ENCODE data around the gene SDK2.

Gene SDK2

DNA sequence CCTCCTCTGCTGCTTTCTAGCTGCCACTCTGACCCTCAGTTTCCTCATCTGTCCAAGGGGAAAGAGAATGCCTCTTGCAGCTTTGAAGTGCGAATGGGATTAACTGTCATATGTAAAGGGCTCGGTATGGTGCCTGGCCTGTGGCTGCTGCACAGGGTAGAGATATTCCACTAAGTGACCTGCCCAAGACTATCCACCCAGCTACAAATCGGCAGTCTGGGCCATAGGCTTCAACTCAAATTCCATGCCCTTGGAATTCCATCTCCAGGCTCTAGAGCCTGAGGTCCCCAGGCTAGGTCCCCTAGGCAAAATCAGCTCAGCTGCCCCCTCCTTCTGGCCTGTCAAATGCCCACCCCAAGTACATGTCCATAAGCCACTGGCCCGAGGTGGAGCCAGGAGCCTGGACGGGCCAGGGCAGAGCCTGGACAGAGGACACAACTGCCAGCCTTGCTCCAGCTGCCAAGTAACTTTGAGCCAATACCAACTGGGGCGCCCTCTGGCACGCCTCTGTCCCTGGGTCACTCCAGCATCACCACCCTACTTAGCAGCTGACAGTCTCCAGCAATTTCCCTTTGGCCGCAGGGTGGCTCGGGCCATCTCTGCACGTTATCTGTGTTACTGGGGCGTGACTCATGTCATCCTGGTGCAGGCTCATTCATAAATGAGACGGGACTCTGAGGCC is 57.2 kb downstream of the SDK2 start:
- no peak for DNase-seq (ENCODE audit: low spot score)

- DNase-seq (ENCODE audit: low spot score): no peak
Observed at GRCh38 chr17:73586275-73586832, 57.9 kb downstream of the SDK2 start.

DNA sequence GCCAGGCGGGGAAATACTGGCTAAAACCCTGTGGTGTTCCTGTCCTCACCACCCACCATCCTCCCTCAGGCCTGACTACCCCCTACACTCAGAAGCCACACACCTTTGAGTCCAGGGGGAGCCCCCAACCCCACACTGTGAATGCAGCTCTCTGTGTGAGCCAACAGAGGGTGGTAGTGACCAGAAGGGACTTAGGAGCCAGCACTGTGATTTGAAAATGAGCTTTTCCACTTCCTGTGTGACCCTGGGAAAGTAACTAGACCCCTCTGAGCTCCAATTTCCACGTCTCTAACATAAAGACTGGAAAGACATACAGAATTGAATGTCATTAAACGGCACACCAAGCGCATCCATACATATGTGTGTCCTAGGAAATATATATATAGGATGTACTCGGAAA is 58.7 kb downstream of the SDK2 start:
- DNase-seq (ENCODE audit: low spot score): no peak

DNA sequence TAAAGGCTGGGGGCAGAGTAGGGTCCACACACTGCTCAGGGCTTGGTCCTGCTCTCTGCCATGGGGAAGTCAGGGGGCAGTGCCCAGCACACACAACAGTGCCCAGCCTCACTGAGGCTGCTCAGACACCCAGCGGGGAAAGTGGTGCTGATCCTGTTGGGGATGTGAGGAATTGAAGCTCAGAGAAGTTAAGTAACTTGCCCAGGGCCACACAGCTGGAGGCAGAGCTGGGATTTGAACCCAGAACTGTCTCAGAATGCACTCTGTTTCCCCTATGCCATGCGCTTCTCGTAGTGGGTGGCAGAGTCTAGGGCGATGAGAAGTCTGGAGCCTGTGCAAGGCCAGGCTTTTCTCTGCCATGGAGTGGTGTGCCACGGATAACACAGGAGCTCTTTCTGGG is 59.3 kb downstream of the SDK2 start:
- no peak for DNase-seq (ENCODE audit: low spot score)

- DNase-seq (ENCODE audit: low spot score): no peak
Observed at GRCh38 chr17:73584049-73584448, 60.2 kb downstream of the SDK2 start.

GRCh38 chr17:73582821-73583220 is 61.4 kb downstream of the SDK2 start:
- DNase-seq (ENCODE audit: low spot score): no peak

GRCh38 chr17:73582359-73582758 is 61.9 kb downstream of the SDK2 start:
- DNase-seq (ENCODE audit: low spot score): no peak

- DNase-seq (ENCODE audit: low spot score): no peak
Observed at GRCh38 chr17:73581379-73581778, 62.9 kb downstream of the SDK2 start.

- no peak for DNase-seq (ENCODE audit: low spot score)
Observed at GRCh38 chr17:73580073-73580710, 64.1 kb downstream of the SDK2 start.

DNA sequence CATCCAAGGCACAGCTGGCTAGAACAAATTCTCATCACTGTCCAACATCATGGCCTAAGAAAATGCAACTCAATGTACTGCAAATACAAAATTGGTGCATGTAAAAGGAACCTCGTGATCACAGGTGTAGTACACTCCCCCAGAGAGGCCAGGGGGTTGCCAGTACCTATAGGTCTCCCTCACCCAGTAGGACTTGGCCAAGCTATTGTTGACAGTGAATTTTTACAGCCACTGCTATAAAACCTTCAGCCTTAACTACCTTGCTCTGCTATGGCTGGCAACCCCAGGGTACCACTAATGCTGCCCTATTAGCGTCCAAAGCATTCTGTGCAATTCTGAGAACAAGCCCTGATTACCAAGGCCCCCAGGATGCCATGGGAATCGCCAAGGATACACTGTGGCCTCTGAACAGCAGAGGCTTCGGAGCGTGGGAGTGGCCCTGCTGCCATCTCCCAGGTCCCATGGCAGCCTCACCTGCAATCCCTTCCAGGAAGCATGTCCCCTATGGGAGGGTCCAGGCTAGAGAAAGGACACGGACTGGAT is 67.6 kb downstream of the SDK2 start:
- no peak for DNase-seq (ENCODE audit: low spot score)

DNA sequence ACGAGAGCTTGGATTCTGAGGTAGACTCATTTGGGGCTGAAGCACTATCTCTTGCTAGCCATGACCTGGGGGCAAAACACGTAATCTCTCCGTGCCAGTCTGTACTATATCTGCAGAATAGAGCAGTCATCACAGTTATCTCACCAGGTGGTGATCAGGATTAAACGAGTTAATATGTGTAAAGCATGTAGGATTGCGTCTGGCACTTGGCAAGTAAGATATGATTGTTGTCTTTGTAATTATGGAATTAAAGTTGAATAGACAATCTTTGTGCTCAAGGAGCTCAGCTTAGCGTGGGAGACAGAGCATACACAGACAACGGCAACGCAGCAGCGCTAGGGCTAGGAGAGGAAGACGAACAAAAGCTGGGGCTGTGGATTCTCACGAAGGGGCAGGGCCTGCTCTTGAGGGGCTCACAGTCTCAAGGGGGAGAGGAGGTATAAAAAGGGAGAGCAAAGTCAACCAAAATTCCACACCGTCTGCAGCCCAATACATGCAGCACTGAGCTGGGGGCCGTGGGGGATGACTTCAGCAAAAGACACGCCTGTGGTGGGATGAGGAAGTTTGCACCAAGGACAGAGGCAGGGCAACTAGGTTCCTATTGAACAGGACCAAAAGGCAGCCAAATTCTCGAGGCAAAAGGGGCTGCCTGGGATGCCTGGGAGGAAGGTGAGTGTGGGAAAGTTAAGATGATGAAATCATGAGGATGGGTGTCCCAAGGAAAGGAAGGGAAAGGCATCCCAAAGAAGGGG is 68.6 kb downstream of the SDK2 start:
- DNase-seq (ENCODE audit: low spot score): no peak

DNA sequence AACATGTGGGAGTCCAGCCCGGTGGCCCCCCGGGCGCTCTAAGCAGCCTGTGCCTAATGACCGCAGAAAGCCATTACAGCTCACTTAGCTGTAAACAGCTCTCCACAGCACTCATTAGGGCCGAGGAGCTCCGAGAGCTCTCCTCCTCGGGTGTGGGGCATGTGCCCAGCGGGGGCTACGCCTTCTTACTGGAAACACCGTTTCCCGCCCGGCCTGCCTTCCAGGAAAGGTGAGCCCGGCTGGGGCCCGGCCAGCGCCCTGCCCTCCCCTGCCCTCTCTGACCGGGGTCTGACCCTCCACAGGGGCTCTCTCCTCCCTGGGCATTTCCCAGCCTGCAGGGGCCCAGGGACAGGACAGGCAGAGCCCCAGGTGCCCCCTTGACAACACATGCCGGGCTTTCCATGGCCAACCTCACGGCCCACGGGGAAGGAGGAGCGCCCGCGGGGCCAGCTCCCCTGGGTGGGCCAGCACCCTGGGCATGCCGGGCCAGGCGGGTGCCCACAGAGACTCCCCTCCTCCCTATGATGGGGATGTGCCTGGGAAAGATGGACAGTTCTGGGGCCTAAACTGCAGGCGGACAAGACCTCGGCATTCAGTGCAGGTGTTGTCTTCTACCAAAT is 72.6 kb downstream of the SDK2 start:
- no peak for DNase-seq (ENCODE audit: low spot score)

DNA sequence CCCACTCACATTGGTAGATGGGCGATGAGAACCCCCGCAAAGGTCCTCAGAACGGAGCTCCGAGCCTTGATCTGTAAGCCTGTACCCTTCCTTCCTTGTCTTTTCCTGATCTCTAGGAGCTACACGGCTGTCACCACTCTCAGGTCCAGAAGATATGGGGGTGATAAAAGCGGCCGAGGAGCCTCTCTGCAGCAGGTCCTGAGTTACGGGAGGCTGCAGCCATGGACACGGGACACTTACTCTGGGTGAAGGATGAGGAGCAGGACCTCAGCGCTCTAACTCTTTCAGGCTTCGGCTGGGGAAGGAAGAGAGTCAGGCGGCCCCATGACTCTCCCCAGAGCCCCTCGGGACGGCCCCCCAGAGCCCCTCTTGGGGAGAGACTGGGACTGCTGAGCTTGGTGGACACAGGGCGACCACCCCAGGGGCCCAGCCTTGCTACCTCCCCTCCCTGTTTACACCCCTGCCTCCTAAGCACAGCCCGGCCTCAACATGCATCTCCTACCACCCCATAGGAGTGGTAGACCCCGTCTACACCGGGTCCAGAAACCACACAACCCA is 74.4 kb downstream of the SDK2 start:
- DNase-seq (ENCODE audit: low spot score): no peak

DNA sequence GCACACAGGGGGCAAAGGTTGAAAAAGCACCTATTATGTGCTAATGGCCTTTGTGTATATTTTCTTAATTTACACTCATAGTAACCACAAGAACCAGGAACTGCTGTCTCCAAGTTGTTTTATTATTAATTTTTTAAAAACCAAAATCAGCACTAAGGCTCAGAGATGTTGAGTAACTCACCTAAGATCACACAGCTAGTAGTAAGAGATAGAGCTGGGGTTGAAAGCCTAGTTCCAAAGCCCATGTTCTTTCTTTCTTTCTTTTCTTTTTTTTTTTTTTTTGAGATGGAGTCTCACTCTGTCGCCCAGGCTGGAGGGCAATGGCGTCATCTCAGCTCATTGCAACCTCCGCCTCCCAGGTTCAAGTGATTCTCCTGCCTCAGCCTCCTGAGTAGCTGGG is 75.3 kb downstream of the SDK2 start:
- no peak for DNase-seq (ENCODE audit: low spot score)

DNA sequence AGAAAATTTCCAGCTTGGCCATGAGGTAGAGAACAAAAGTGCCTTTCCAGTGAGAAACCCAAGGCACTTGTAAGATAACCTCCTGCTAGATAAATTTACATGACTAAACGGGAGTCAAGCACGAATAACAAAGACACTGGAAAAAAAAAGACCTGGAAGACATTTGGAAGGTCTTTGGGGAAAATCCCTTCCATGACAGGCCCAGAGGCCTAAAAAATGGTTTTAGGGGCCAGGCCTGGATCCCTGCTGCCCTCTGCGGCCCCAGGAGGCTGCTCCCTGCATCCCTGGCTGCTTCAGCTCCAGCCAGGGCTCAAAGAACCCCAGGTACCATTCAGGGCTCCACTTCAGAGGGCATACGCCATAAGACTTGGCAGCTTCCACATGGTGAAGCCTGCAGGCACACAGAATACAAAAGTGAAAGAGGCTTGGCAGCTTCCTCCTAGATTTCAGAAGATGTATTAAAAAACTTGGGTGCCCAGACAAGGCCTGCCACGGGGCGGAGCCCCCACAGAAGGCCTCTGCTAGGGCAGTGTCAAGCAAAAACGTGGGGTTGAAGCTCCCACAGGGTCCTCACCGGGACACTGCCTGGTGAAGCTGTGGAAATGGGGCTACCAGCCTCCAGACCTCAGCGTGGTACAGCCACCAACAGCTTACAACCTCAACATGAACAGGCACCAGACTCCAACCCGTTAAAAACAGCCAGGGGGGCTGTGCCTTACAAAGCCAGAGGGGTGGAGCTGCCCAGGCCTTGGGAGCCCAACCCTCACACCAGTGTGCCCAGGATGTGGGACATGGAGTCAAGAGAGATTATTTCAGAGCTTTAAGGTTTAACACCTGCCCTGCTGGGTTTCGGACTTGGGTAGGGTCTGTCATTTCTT is 77.1 kb downstream of the SDK2 start:
- DNase-seq (ENCODE audit: low spot score): peak; percentile 46

- no peak for DNase-seq (ENCODE audit: low spot score)
Observed at GRCh38 chr17:73564843-73565242, 79.4 kb downstream of the SDK2 start.

DNA sequence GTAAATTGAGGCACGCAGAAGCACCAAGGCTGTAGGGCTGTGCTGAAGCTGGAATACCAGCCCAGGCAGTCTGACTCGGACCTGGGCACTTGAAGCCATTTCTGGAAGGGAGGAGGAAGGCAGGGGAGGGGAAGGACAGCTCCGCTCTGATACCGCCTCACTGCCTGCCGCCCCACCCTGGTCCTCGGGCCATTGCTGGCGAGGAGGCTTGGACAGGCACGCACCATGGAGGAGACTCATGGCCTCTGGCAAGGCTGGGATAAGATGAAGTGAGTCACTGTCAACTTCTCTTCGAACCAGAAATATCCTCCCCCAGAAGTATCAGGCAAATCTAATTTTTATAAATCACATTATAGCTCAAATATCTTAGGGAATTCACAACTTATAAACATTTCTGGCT is 81.3 kb downstream of the SDK2 start:
- DNase-seq (ENCODE audit: low spot score): no peak

DNA sequence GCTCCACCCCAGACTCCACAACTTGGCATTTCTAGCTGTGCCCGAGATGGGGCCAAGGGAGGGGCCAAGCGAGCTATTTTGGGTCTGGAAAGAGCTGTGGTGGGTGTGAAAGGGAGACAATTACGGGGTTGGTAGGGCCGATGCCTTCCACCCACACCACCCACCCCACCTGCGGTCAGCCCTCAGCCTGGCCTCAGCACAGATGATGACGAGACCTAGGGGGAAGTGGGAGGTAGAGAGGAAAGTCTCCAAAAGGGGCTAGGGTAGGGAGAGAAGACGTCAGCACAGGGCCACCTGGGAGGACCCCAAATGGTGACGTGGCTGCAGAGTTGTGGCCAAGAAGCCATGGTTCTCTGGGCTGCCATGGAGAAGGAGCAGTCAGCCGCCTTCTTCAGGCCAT is 83.1 kb downstream of the SDK2 start:
- DNase-seq (ENCODE audit: low spot score): no peak

GRCh38 chr17:73560661-73561060 is 83.6 kb downstream of the SDK2 start:
- no peak for DNase-seq (ENCODE audit: low spot score)

- DNase-seq (ENCODE audit: low spot score): no peak
Observed at GRCh38 chr17:73559532-73559931, 84.7 kb downstream of the SDK2 start.
